Progenitor cell of endocrine pancreas (in vitro differentiated cells): ENCODE measurements around the gene INSIG1. TPM values are rescaled to one million over a fixed set of nuclear protein-coding genes. Genes with fewer than 3 reads are reported as not detected.

Experiments
- DNase-seq: peaks from one replicate; pipeline ENCODE4 v3.0.0; 2021; ENCODE audit warnings: low spot score; ENCODE audit not compliant: unreplicated experiment
- H3K27ac Mint-ChIP-seq: 2 replicates; pipeline ENCODE4 v1.8.0; 2021; ENCODE audit warnings: mild to moderate bottlenecking, moderate library complexity, mixed read lengths
- H3K27me3 Mint-ChIP-seq: 2 replicates; pipeline ENCODE4 v1.8.0; 2021; ENCODE audit warnings: mixed read lengths
- H3K36me3 Mint-ChIP-seq: 2 replicates; pipeline ENCODE4 v1.8.0; 2022; ENCODE audit warnings: mixed read lengths; ENCODE audit not compliant: insufficient read depth
- H3K4me1 Mint-ChIP-seq: 2 replicates; pipeline ENCODE4 v1.8.0; 2021; ENCODE audit warnings: low read depth, mixed read lengths
- H3K4me3 Mint-ChIP-seq: 2 replicates; pipeline ENCODE4 v1.8.0; 2021; ENCODE audit warnings: low read depth, mild to moderate bottlenecking, moderate library complexity, mixed read lengths
- H3K9me3 Mint-ChIP-seq: 2 replicates; pipeline ENCODE4 v1.8.0; 2021; ENCODE audit warnings: low read depth, mixed read lengths
- total RNA-seq: library from RNA; stranded (reverse); gene quantifications from 2 replicates; pipeline ENCODE4 v1.2.1, GENCODE V29; 2021
- TF ChIP-seq, protein P1 (sequence below): fragments of 200-600 bp; sonication (generic); IDR thresholded peaks from one replicate; pipeline ENCODE4 v1.5.0; 2021; ENCODE audit warnings: antibody characterized with exemption, mild to moderate bottlenecking; ENCODE audit not compliant: unreplicated experiment

The INSIG1 gene
- total RNA-seq, 1 donor from 2014 or later = 31.8 TPM

- H3K27ac Mint-ChIP-seq = no peak overlapping the region
- TF ChIP-seq, protein P1, sequence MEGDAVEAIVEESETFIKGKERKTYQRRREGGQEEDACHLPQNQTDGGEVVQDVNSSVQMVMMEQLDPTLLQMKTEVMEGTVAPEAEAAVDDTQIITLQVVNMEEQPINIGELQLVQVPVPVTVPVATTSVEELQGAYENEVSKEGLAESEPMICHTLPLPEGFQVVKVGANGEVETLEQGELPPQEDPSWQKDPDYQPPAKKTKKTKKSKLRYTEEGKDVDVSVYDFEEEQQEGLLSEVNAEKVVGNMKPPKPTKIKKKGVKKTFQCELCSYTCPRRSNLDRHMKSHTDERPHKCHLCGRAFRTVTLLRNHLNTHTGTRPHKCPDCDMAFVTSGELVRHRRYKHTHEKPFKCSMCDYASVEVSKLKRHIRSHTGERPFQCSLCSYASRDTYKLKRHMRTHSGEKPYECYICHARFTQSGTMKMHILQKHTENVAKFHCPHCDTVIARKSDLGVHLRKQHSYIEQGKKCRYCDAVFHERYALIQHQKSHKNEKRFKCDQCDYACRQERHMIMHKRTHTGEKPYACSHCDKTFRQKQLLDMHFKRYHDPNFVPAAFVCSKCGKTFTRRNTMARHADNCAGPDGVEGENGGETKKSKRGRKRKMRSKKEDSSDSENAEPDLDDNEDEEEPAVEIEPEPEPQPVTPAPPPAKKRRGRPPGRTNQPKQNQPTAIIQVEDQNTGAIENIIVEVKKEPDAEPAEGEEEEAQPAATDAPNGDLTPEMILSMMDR = no peak
- no peak overlapping the region for H3K4me3 Mint-ChIP-seq
- H3K9me3 Mint-ChIP-seq = no peaks in the 10 kb centered on the region
- DNase-seq = no peak
- no peaks in the 10 kb centered on the region for H3K36me3 Mint-ChIP-seq
- no peaks in the 10 kb centered on the region for H3K4me1 Mint-ChIP-seq
- peaks cover 32% of the 10 kb centered on the region for H3K27me3 Mint-ChIP-seq
Measured at GRCh38 chr7:155262031-155262430, 35.6 kb upstream of the INSIG1 start.

GRCh38 chr7:155263051-155263450 is 34.6 kb upstream of the INSIG1 start:
- Mint-ChIP-seq H3K27me3 (peaks cover 35% of the 10 kb centered on the region), H3K4me3 (no peak overlapping the region), H3K4me1 (no peaks in the 10 kb centered on the region), H3K9me3 (no peaks in the 10 kb centered on the region), H3K36me3 (no peaks in the 10 kb centered on the region), H3K27ac (no peak overlapping the region)
- no peak for DNase-seq
- TF ChIP-seq, protein P1 = no peak

DNA sequence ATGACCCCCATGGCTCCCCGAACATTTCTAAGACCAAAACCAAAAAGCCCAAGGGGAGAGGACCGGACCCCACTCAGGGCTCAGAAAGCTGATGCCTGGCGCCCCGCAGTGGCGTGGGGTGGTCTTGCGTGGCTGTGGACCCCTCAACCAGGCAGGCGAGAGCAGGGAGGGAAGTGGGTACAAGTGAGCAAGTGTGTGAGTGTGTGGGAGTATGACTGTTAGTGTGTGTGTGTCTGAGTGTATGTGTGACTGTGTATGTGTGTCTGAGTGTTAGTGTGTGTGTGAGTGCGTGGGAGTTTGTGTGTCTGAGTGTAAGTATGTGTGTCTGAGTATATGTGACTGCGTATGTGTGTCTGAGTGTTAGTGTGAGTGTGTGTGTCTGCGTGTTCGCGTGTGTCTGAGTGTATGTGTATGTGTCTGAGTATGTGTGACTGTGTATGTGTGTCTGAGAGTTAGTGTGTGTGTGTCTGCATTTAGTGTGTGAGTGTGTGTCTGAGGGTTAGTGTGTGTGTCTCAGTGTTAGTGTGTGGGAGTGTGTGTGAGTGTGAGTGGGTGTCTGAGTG is 34.0 kb upstream of the INSIG1 start:
- H3K27ac Mint-ChIP-seq = no peak overlapping the region
- H3K36me3 Mint-ChIP-seq = no peaks in the 10 kb centered on the region
- peaks cover 37% of the 10 kb centered on the region for H3K27me3 Mint-ChIP-seq
- no peaks in the 10 kb centered on the region for H3K4me1 Mint-ChIP-seq
- TF ChIP-seq, protein P1 = peak; percentile 34
- no peak overlapping the region for H3K4me3 Mint-ChIP-seq
- DNase-seq = no peak
- H3K9me3 Mint-ChIP-seq = peaks cover 2% of the 10 kb centered on the region

DNA sequence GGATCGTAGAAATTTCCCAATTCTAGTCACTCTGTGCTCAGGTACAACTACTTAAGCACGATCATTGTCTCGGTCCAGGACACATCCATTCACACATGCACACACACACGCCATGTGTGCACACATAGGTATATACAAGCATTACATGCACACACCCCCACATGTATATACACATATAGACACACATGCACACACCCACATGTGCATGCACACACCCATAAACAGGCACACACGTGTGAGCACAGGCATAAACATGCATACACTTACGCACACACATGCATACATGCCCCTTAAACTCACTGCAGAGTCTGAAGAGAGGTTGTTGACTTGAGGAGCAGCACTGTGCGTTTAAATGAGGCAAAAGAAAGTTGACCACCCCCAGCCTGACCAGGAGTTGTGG is 32.5 kb upstream of the INSIG1 start:
- no peaks in the 10 kb centered on the region for H3K36me3 Mint-ChIP-seq
- TF ChIP-seq, protein P1 = no peak
- peaks cover 36% of the 10 kb centered on the region for H3K27me3 Mint-ChIP-seq
- peaks cover 3% of the 10 kb centered on the region for H3K9me3 Mint-ChIP-seq
- DNase-seq = no peak
- H3K4me3 Mint-ChIP-seq = no peak overlapping the region
- H3K4me1 Mint-ChIP-seq = no peaks in the 10 kb centered on the region
- H3K27ac Mint-ChIP-seq = no peak overlapping the region

DNA sequence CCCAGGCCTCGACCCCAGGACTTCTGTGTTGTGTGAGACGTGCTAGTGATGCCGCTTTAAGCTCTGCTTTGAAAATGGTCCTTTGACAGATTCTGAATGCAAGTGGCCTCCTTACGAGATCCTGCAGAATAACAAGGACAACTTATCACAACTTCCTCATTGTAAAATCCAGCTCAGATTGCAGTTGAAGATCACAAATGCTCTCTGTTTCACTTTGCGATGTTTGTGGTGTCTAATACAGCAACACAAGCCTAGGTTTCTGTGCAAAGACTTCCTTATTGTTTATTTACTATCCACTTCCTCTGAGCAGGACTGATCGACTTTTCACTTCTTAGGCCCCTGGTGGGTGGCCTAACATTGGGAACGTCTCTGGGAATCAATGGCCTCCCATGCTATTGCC is 31.7 kb upstream of the INSIG1 start:
- Mint-ChIP-seq H3K9me3 (peaks cover 3% of the 10 kb centered on the region), H3K36me3 (no peaks in the 10 kb centered on the region), H3K4me3 (no peak overlapping the region), H3K27ac (no peak overlapping the region), H3K27me3 (peaks cover 28% of the 10 kb centered on the region), H3K4me1 (no peaks in the 10 kb centered on the region)
- no peak for DNase-seq
- TF ChIP-seq, protein P1 = no peak
